Immature natural killer cell (primary cell): Measurements from ENCODE around the gene FXR2. TPM values are rescaled to one million over a fixed set of nuclear protein-coding genes. Genes with fewer than 3 reads are reported as not detected.
"Not testable (repeated sequence)": the region's sequence is repeated elsewhere in the genome, so short reads cannot be mapped to it uniquely, and the experiment has no call there.

Source experiments
- DNase-seq, 3 donors: peaks; one replicate each; pipeline ENCODE4 v3.0.0; 2022; ENCODE audit warnings: mixed read lengths in 1 of 3
- H3K27ac Mint-ChIP-seq, 6 donors: one replicate each; pipeline ENCODE4 v1.8.0; 2020; ENCODE audit warnings: mixed read lengths in 6 of 6, mild to moderate bottlenecking in 5 of 6, inconsistent platforms in 4 of 6, moderate library complexity in 3 of 6
- H3K27me3 Mint-ChIP-seq, 3 donors: one replicate each; pipeline ENCODE4 v1.8.0; 2020 to 2021; ENCODE audit warnings: low read depth in 3 of 3, mild to moderate bottlenecking in 3 of 3, mixed read lengths in 3 of 3, moderate library complexity in 3 of 3, inconsistent platforms in 1 of 3
- H3K36me3 Mint-ChIP-seq, 3 donors: one replicate each; pipeline ENCODE4 v1.8.0; 2020; ENCODE audit warnings: mixed read lengths in 3 of 3, inconsistent platforms in 2 of 3, mild to moderate bottlenecking in 2 of 3
- H3K4me1 Mint-ChIP-seq, 2 donors: one replicate each; pipeline ENCODE4 v1.8.0; 2020; ENCODE audit warnings: inconsistent platforms in 2 of 2, mild to moderate bottlenecking in 2 of 2, mixed read lengths in 2 of 2, moderate library complexity in 1 of 2
- H3K4me3 Mint-ChIP-seq, 5 donors: one replicate each; pipeline ENCODE4 v1.8.0; 2020; ENCODE audit warnings: mild to moderate bottlenecking in 5 of 5, mixed read lengths in 5 of 5, inconsistent platforms in 3 of 5, moderate library complexity in 3 of 5
- H3K9me3 Mint-ChIP-seq, 6 donors: one replicate each; pipeline ENCODE4 v1.8.0; 2020; ENCODE audit warnings: mild to moderate bottlenecking in 6 of 6, mixed read lengths in 6 of 6, inconsistent platforms in 4 of 6, moderate library complexity in 3 of 6
- polyA plus RNA-seq, 3 donors: library from polyadenylated mRNA; unstranded; fragments of 300-500 nt; fragmentation: Illumina TruSeq; gene quantifications; one replicate each; pipeline ENCODE4 v1.2.3, GENCODE V29; 2021

The FXR2 gene
- polyA plus RNA-seq, 3 donors from 2014 or later = 8.3 to 25.1 (median 10.4) TPM

DNA sequence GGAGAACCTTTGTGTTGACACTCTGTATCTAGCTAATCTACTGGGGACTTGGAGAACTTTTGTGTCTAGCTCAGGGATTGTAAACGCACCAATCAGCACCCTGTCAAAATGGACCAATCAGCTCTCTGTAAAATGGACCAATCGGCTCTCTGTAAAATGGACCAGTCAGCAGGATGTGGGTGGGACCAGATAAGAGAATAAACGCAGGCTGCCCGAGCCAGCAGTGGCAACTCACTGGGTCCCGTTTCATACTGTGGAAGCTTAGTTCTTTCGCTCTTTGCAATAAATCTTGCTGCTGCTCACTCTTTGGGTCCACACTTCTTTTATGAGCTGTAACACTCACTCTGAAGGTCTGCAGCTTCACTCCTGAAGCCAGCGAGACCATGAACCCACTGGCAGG lies 26.9 kb upstream of the FXR2 start:
- not testable (repeated sequence) for H3K27ac Mint-ChIP-seq, H3K9me3 Mint-ChIP-seq, H3K36me3 Mint-ChIP-seq, H3K4me1 Mint-ChIP-seq, DNase-seq, H3K27me3 Mint-ChIP-seq
- H3K4me3 Mint-ChIP-seq = peak overlapping the region in 1 of 5 donors; percentile 63

DNA sequence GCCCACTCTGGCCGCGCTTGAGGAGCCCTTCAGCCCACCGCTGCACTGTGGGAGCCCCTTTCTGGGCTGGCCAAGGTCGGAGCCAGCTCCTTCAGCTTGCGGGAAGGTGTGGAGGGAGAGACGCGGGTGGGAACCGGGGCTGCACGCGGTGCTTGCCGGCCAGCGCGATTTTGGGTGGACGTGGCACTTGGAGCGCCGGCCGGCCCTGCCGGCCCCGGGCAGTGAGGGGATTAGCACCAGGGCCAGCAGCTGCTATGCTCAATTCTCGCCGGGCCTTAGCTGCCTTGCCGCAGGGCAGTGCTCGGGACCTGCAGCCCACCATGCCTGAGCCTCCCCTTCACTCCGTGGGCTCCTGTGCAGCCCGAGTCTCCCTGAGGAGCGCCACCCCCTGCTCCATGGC lies 26.1 kb upstream of the FXR2 start:
- Mint-ChIP-seq H3K27me3 (peaks cover 0 to 4% (median 0%) of the 10 kb centered on the region in 3 donors), H3K9me3 (no peaks in the 10 kb centered on the region), H3K4me3 (no peak overlapping the region), H3K27ac (no peak overlapping the region), H3K36me3 (no peaks in the 10 kb centered on the region), H3K4me1 (peaks cover 0 to 2% of the 10 kb centered on the region in 2 donors)
- DNase-seq = no peak

DNA sequence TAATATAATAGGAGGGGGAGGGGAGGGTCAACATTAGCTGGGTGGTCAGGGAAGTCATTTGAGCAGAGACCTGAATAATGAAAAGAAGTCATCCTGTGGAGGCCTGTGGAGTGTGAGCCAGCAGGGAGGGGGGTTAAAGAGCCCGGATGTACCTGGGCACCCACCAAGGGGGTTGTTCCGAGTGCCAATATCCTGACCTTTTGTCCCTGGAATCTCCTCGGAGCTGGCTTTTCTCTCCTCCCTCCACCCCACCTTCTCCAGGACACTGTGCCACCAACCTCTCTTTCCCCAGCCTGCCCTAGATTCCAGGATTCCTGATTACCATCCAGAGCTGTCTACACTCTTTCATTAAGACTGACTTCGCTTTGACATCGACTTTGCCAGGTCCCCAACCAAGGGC lies 21.5 kb upstream of the FXR2 start:
- H3K9me3 Mint-ChIP-seq = no peaks in the 10 kb centered on the region
- H3K4me3 Mint-ChIP-seq = no peak overlapping the region
- H3K36me3 Mint-ChIP-seq = no peaks in the 10 kb centered on the region
- no peaks in the 10 kb centered on the region for H3K4me1 Mint-ChIP-seq
- H3K27ac Mint-ChIP-seq = no peak overlapping the region
- peaks cover 0 to 2% (median 2%) of the 10 kb centered on the region in 3 donors for H3K27me3 Mint-ChIP-seq
- DNase-seq = no peak

DNA sequence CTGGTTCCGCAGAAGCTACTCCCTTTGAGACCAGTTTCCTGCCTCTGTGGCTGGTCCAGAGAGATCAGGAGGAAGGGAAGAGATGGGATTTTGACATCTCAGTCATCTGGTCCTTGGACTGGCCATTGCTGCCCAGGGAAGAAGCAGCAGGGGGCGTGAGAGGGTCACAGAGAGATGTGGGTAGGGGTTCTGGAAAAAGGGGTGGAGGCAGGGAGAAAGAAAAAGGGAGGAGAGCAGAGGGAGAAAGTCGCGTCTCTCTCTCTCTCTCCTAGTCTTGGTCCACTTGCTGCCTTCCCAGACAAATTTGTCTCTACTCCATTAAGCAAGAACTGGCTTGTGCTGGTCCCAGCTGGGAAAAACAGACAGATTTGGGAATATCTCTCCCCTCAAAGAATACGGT lies 19.7 kb upstream of the FXR2 start:
- DNase-seq = no peak
- no peak overlapping the region for H3K27ac Mint-ChIP-seq
- no peak overlapping the region for H3K4me3 Mint-ChIP-seq
- no peaks in the 10 kb centered on the region for H3K9me3 Mint-ChIP-seq
- H3K4me1 Mint-ChIP-seq = no peaks in the 10 kb centered on the region
- no peaks in the 10 kb centered on the region for H3K36me3 Mint-ChIP-seq
- peaks cover 0 to 2% (median 2%) of the 10 kb centered on the region in 3 donors for H3K27me3 Mint-ChIP-seq

DNA sequence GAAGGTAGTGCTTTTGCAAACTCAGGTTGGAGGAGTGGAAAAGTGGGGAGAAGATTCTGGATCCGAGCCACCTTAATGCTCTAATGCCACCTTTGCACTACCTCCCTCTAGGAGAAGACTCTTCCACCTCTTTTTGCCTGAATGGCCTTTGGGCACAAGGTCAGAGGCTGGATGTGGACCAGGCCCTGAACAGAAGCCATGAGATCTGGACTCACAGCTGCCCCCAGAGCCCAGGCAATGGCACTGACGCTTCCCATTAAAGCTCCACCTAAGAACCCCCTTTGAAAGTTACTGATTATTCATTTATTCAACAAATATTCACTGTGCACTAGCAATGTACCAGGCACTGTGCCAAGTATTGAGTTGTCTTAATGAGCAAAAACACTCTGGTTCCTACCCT lies 18.4 kb upstream of the FXR2 start:
- Mint-ChIP-seq H3K9me3 (no peaks in the 10 kb centered on the region), H3K36me3 (no peaks in the 10 kb centered on the region), H3K27ac (no peak overlapping the region), H3K27me3 (peaks cover 0 to 2% (median 2%) of the 10 kb centered on the region in 3 donors), H3K4me1 (peaks cover 0 to 2% of the 10 kb centered on the region in 2 donors), H3K4me3 (no peak overlapping the region)
- DNase-seq = no peak

DNA sequence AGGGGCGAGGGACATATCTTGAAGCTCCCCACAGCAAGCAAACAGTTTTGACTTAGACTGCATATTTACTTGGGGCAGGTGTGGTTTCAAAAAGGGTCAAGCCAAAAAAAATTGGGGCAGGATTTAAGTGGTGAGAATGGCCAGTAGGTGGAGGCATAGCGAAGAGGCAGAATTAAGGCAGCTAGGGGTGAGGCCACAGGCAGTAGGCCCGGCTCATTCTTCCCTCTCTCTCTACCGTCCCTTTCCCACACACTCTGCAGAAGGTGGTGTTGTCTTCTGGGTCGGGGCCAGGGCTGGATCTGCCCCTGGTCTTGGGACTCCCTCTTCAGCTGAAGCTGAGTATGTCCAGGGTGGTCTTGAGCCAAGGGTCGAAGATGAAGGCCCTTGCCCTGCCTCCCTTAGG lies 17.8 kb upstream of the FXR2 start:
- Mint-ChIP-seq H3K27ac (peak overlapping the region in 1 of 6 donors; percentile 64), H3K4me1 (peaks cover 0 to 4% of the 10 kb centered on the region in 2 donors), H3K36me3 (no peaks in the 10 kb centered on the region), H3K27me3 (peaks cover 2 to 4% (median 3%) of the 10 kb centered on the region in 3 donors), H3K4me3 (no peak overlapping the region), H3K9me3 (no peaks in the 10 kb centered on the region)
- DNase-seq = peak; percentile 9 to 30 (median 23)

DNA sequence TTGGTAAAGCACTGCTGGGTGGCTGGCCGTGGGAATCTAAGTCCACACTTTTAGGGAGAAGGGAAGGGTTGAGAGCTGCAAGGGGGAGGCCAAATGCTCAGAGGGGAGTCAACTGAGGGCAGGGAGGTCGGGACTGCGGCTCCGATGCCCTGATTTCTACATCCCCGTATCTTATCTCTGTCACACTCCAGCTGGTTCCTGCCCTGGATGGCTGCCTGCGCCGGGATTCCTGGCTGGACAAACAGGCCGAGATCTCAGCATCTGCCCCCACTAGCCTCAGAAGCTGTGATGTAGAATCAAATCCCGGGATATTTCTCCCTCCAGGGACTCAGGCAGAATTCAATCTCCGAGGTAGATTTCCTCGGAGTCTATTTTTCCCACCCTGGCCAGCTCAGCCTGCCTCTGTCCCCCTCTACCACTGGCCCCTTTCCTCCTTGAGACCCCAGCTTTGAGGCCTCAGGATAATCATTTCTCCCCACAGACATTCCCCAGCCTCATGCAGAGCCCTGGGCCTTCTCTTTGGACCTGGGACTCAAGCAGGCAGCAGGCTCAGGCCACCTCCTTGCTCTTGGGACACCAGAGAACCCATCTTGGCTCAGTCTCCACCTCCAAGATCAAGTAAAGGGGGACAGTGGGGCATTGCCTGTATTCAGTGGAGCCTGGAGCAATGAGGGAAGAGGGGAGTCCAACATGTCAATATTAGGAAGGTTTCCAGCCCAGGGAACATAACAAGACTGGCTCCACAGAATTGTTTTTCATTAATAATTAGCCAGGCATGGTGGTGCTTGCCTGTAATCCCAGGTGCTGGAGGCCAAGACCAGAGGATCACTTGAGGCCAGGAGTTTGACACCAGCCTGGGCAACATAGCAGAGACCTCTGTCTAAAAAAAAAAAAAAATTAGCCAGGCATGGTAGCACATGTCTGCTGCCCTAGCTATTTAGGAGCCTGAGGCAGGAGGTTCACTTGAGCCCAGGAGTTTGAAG lies 17.0 kb upstream of the FXR2 start:
- H3K27ac Mint-ChIP-seq = no peak overlapping the region
- peaks cover 2 to 4% (median 3%) of the 10 kb centered on the region in 3 donors for H3K27me3 Mint-ChIP-seq
- no peaks in the 10 kb centered on the region for H3K9me3 Mint-ChIP-seq
- no peak for DNase-seq
- no peak overlapping the region for H3K4me3 Mint-ChIP-seq
- no peaks in the 10 kb centered on the region for H3K36me3 Mint-ChIP-seq
- H3K4me1 Mint-ChIP-seq = peaks cover 6 to 11% of the 10 kb centered on the region in 2 donors

DNA sequence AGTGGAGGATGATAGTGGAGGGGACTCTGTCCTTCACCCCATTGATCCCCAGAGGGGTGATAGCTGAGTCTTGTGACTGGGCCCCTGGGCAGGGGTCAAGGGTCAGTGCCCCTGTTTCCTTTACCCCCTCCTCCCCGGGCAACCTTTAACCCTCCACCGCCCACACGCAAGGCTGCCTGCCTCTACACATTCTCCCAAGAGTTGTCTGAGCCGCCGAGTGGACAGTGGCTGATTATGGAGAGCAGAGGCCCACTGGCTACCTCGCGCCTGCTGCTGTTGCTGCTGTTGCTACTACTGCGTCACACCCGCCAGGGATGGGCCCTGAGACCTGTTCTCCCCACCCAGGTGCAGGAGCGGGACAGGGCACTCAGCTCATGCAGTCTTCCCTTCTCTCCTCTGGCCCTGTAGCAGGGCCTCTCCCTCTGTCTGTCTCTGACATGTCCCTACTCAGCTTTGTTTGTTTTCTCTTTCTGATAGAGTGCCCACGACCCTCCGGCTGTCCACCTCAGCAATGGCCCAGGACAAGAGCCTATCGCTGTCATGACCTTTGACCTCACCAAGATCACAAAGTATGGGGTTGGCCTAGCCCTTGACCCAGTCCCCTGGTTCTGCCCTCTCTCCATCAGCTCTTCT lies 15.4 kb upstream of the FXR2 start, which contains the start of gene SHBG:
SHBG (plus strand) TSS at position 197 of the 633 bp plus-strand sequence; CDS start at position 235, 38 bp downstream.
- Mint-ChIP-seq H3K27me3 (peaks cover 0 to 4% (median 4%) of the 10 kb centered on the region in 3 donors), H3K27ac (peak within 1 kb of the TSS in 2 of 6 donors; percentile 44 to 56), H3K36me3 (no peaks in the 10 kb centered on the region), H3K4me1 (peaks cover 11 to 17% of the 10 kb centered on the region in 2 donors), H3K4me3 (peak within 1 kb of the TSS in 1 of 5 donors; percentile 59), H3K9me3 (no peaks in the 10 kb centered on the region)
- DNase-seq = no peak

DNA sequence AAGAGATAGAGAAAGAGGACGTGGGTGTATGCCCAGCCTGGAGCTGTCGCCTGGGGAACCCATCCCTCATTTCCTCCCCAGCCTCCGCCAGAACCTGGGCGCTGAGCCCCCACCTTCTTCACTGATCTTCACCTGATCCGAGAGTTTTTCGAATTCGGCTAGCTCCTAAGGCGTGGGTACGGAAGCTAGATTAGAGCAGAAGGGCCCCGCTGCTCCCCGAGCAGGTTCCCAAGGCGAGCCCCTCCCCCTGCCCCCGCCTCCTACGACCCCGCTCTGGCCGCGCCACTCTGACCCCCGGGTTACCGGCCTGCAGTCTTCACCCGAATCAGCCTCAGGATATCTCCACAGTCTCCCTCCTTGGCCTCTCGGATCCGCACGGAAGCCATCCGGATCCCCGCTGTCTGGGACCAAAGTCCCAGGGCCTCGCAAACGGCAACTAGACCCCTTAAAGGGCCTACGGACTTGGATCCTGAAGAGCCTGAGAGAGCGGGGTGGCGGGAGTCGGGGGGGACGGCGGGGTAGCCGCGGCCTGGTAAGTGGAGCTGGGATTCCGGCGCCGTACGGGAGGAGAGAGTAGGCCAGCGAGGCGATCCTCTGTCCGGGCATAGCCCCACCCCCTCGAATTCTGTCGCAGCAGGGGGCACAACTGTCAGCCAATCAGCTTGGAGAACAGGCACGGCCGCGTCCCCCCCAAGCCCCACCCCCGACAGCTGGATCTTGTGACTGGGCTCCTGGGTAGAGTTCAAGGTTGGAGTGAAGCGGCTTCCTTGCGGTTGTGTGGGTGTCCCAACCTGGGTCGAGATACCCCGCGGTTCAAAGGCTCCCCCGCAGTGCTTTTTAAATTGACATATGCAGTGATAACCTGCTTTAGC lies 12.8 kb upstream of the FXR2 start, which contains the start of gene SAT2:
SAT2 (minus strand) TSS at position 572 of the 872 bp plus-strand sequence; CDS start at position 386, 186 bp downstream.
- peak within 1 kb of the TSS; percentile 60 to 92 (median 84) for H3K27ac Mint-ChIP-seq
- peak within 1 kb of the TSS; percentile 81 to 91 (median 89) for H3K4me3 Mint-ChIP-seq
- H3K4me1 Mint-ChIP-seq = peaks cover 11 to 17% of the 10 kb centered on the region in 2 donors
- DNase-seq = peak; percentile 82 to 87 (median 86)
- no peaks in the 10 kb centered on the region for H3K36me3 Mint-ChIP-seq
- no peaks in the 10 kb centered on the region for H3K9me3 Mint-ChIP-seq
- peaks cover 0 to 4% (median 2%) of the 10 kb centered on the region in 3 donors for H3K27me3 Mint-ChIP-seq

DNA sequence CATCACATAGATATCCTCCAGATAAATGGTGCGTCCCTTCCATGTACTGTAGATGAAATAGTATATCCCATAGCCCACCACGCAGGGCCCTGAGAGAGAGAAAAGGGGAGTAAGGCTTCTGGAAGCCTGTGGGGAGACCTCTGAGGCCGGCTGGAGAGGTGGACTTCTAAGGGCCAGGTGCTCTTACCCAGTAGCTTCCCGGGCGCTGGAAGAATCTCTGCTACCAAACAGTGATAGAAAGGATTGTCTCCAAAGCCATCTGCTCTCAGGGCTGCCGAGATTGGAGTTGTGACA lies 12.2 kb upstream of the FXR2 start:
- Mint-ChIP-seq H3K4me3 (peak overlapping the region; percentile 81 to 91 (median 89)), H3K36me3 (no peaks in the 10 kb centered on the region), H3K27me3 (peaks cover 0 to 4% (median 2%) of the 10 kb centered on the region in 3 donors), H3K9me3 (no peaks in the 10 kb centered on the region), H3K27ac (peak overlapping the region; percentile 60 to 92 (median 84)), H3K4me1 (peaks cover 11 to 17% of the 10 kb centered on the region in 2 donors)
- no peak for DNase-seq

DNA sequence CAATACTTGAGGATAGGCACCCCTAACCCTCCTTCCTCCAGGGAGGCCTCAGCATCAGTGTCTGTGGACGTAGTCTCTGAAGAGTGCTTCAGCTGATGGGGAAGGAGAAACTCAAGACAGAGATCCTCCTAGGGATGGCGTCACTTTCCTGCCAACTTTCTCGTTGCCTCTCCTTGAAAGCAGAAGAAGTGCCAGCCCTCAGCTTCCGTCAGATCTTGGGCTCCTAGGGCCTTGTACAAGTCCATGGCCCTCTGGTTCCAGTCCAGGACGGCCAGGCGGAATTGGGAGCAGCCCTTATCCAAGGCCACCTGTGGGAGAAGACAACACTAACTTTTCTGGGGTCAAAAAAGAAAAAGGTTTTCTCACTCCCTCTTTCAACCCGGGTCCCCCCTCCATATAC lies 11.6 kb upstream of the FXR2 start:
- Mint-ChIP-seq H3K9me3 (no peaks in the 10 kb centered on the region), H3K4me1 (peaks cover 11 to 17% of the 10 kb centered on the region in 2 donors), H3K4me3 (peak overlapping the region; percentile 30 to 91 (median 88)), H3K27me3 (peaks cover 0 to 4% (median 2%) of the 10 kb centered on the region in 3 donors), H3K27ac (peak overlapping the region; percentile 26 to 92 (median 72)), H3K36me3 (no peaks in the 10 kb centered on the region)
- no peak for DNase-seq

DNA sequence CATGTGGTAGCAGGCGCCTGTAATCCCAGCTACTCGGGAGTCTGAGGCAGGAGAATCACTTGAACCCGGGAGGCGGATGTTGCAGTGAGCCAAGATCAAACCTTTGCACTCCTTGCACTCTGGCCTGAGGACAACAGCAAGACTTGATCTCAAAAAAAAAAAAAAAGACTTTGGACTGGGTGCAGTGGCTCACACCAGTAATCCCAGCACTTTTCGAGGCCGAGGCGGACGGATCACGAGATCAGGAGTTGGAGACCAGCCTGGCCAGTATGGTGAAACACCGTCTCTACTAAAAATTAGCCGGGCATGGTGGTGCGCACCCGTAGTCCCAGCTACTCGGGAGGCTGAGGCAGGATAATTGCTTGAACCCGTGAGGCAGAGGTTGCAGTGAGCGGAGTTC lies 11.1 kb upstream of the FXR2 start:
- Mint-ChIP-seq H3K27ac (peak overlapping the region in 1 of 6 donors; percentile 40), H3K4me1 (peaks cover 11 to 17% of the 10 kb centered on the region in 2 donors), H3K4me3 (peak overlapping the region in 1 of 5 donors; percentile 50)
- H3K9me3 Mint-ChIP-seq, H3K27me3 Mint-ChIP-seq, DNase-seq, H3K36me3 Mint-ChIP-seq: not testable (repeated sequence)

DNA sequence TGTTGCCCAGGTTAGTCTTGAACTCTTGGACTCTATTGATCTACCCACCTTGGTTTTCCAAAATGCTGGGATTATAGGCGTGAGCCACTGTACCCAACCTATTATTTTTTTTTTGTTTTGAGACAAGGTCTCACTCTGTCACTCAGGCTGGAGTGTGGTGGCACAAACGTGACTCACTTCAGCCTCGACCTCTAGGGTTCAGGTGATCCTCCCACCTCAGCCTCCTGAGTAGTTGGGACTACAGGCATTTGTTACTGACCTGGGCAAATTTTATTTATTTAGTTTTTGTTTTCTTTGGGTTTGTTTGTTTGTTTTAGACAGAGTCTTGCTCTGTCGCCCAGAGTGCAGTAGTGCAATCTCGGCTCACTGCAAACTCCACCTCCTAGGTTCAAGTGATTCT lies 9.0 kb upstream of the FXR2 start:
- DNase-seq = no peak
- Mint-ChIP-seq H3K27ac (no peak overlapping the region), H3K9me3 (no peaks in the 10 kb centered on the region), H3K4me3 (no peak overlapping the region), H3K27me3 (peaks cover 0 to 4% (median 2%) of the 10 kb centered on the region in 3 donors), H3K36me3 (no peaks in the 10 kb centered on the region), H3K4me1 (peaks cover 11 to 17% of the 10 kb centered on the region in 2 donors)
